Prostate gland (tissue), 2 donors: Measurements from ENCODE around the gene TOGARAM1.

ENCODE experiments used
- POLR2AphosphoS5 ChIP-seq: sonication (generic); formaldehyde crosslinking; IDR thresholded peaks from one replicate; pipeline ENCODE4 v1.6.1; 2017; ENCODE audit warnings: antibody characterized with exemption
- TF ChIP-seq, protein P1 (sequence below), 4 experiments: fragments of 200-600 bp in 2 of 4; fragments of 450-650 bp in 2 of 4; sonication (generic) in 2 of 4; IDR thresholded peaks; 1 replicate in 3 of 4; 2 replicates in 1 of 4; pipeline ENCODE4 v1.5.1; 2016 to 2019; ENCODE audit warnings: antibody characterized with exemption in 4 of 4, mild to moderate bottlenecking in 2 of 4, moderate library complexity in 2 of 4

DNA sequence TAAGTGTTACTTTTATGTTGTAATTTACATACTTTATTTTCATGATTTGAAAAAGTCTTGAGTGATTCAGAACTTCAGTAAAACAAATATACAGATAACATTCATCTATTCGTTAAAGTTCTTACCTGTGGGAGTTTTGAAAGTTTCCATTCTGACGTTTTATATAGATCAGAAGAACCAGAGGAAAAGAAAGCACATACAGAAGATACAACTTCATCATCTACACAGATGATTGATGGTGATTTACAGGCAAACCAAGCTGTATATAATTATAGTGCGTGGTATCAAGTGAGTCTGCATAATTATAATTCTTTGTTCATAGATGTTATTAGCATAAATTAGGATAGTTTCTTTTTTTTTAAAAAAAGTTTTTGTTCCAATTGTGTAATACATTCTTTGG lies 152.3 kb downstream of the TOGARAM1 start:
- TF ChIP-seq, protein P1, sequence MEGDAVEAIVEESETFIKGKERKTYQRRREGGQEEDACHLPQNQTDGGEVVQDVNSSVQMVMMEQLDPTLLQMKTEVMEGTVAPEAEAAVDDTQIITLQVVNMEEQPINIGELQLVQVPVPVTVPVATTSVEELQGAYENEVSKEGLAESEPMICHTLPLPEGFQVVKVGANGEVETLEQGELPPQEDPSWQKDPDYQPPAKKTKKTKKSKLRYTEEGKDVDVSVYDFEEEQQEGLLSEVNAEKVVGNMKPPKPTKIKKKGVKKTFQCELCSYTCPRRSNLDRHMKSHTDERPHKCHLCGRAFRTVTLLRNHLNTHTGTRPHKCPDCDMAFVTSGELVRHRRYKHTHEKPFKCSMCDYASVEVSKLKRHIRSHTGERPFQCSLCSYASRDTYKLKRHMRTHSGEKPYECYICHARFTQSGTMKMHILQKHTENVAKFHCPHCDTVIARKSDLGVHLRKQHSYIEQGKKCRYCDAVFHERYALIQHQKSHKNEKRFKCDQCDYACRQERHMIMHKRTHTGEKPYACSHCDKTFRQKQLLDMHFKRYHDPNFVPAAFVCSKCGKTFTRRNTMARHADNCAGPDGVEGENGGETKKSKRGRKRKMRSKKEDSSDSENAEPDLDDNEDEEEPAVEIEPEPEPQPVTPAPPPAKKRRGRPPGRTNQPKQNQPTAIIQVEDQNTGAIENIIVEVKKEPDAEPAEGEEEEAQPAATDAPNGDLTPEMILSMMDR (IDR thresholded peaks at IDR 0.05): no peak
- no peak for TF ChIP-seq POLR2AphosphoS5
